Activated T-helper 1 cell treated with anti-CD3 and anti-CD28 coated beads, Interleukin-12 subunit alpha, Interleukin-12 subunit beta, Interleukin-2, Interleukin-4 antibody, amounts not matched to agents 30 ng/mL and 10 ng/mL and 1 ng/mL, durations not matched to agents 14 hours and 24 hours and 36 hours (primary cell): Measurements from ENCODE around the gene GIMAP1. TPM values are rescaled to one million over a fixed set of nuclear protein-coding genes. Genes with fewer than 3 reads are reported as not detected.
A peak's percentile ranks its signal among the peaks of the same experiment; 100 is the strongest.

Experiments used
- DNase-seq: peaks from one replicate; pipeline ENCODE4 v3.0.0; 2021; ENCODE audit warnings: low spot score
- H3K27ac Mint-ChIP-seq: one replicate; pipeline ENCODE4 v1.8.0; 2021; ENCODE audit warnings: mild to moderate bottlenecking, mixed read lengths
- H3K27me3 Mint-ChIP-seq: one replicate; pipeline ENCODE4 v1.8.0; 2022; ENCODE audit warnings: mild to moderate bottlenecking, moderate library complexity, mixed read lengths; ENCODE audit not compliant: insufficient read depth
- H3K36me3 Mint-ChIP-seq: one replicate; pipeline ENCODE4 v1.8.0; 2021; ENCODE audit warnings: low read depth, mixed read lengths
- H3K4me1 Mint-ChIP-seq: one replicate; pipeline ENCODE4 v1.8.0; 2021; ENCODE audit warnings: low read depth, mixed read lengths
- H3K4me3 Mint-ChIP-seq: one replicate; pipeline ENCODE4 v1.8.0; 2021; ENCODE audit warnings: mild to moderate bottlenecking, moderate library complexity, mixed read lengths
- H3K9me3 Mint-ChIP-seq: one replicate; pipeline ENCODE4 v1.8.0; 2021; ENCODE audit warnings: mixed read lengths
- intact Hi-C: fragments of 100-400 bp; cut with micrococcal nuclease; formaldehyde crosslinking; loops from one replicate; pipeline ENCODE4 v1.15.1; 2024
- total RNA-seq: library from RNA; stranded (reverse); gene quantifications from 2 replicates; pipeline ENCODE4 v1.2.3, GENCODE V29; 2022

The GIMAP1 gene
- total RNA-seq, 1 donor from 2014 or later = 4.6 TPM

DNA sequence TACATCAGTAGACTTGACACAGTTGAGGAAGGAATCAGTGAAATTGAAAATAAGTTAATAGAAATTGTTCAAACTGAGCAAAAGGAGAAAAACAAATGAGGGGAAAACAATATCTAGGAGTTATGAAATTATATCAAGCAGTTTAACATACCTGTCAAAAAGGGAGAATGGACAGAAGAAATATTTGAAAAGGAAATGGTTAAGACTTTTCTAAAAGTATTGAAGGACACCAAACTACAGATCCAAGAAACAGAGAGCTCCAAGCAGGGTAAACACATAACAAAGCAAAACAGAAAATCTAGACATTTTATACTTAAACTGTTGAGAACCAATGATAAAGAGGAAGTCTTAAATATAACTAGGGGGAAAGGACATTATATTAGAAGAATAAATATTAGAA is 12.2 kb downstream of the GIMAP1 start:
- intact Hi-C loops = no loop called here
- Mint-ChIP-seq H3K4me3 (no peak overlapping the region), H3K36me3 (peaks cover 50% of the 10 kb centered on the region)

DNA sequence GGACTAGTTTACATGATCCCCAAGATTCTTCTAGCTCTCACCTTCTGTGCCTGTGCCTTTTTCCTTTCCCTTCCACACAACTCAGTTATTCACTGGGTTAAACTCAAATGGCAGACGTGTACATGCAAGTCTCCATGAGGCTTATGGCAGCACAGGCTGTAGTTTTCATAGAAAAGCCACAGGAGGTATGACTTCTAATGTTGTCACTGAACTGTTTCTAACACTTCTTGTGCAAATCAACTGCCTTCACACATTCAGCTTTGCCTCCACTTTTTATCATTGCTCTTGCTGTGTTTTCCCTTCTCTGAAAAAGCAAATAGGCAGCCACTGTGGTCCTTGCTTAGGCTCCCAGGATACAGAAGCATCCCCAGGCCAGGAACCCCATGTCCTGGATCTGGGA is 15.5 kb downstream of the GIMAP1 start:
- Mint-ChIP-seq H3K27me3 (no peaks in the 10 kb centered on the region), H3K4me3 (peak overlapping the region; percentile 68), H3K27ac (peak overlapping the region; percentile 99), H3K36me3 (peaks cover 26% of the 10 kb centered on the region), H3K9me3 (peaks cover 25% of the 10 kb centered on the region), H3K4me1 (peaks cover 78% of the 10 kb centered on the region)
- DNase-seq = no peak
- intact Hi-C loops = loop anchor here (1.0 to 5.0 kb wide), 7 partner anchors 8 to 410 kb away; partner anchors contain the start of genes ACTR3C, GIMAP1, GIMAP2 and LRRC61

More for the DNA sequence above, 12.2 kb downstream of the GIMAP1 start:
- H3K9me3 Mint-ChIP-seq = peaks cover 44% of the 10 kb centered on the region
- no peak overlapping the region for H3K27ac Mint-ChIP-seq
- H3K27me3 Mint-ChIP-seq = no peaks in the 10 kb centered on the region
- H3K4me1 Mint-ChIP-seq = peaks cover 70% of the 10 kb centered on the region
- DNase-seq = no peak

DNA sequence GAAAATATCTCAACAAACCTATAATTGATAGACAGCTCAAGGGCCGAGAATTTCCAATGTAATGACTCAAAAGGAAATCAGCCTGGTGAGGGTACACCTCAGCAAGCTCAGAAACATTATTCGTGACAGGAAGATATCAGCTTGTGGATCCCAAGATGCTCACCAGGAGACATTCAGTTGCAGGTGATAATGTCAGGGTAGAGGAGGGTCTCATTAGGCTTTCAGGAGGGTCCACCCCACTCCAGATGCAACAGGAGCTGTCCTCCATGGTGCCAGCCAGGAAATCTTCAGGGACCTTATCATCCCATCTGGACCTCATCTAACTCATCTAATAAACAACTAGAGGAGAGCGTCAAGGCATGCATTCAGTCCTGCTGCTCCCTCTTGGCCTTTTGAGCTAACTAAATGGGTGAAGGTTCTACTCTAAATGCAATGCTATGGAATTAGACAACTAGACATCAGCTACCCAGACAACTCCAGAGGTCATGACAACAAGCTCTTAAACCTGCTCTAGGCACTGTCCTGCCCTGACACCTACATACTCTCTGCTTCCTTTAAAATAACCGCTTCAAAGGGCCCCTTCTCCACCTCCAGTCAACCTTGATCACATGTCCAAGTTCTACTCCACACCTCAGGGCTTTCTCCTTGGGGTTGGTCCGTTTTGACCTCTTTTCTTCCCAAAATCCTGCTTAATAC is 16.5 kb downstream of the GIMAP1 start:
- peak overlapping the region; percentile 99 for H3K27ac Mint-ChIP-seq
- peaks cover 15% of the 10 kb centered on the region for H3K9me3 Mint-ChIP-seq
- H3K27me3 Mint-ChIP-seq = no peaks in the 10 kb centered on the region
- no peak for DNase-seq
- intact Hi-C loops = loop anchor here (1.0 to 5.0 kb wide), 9 partner anchors 8 to 411 kb away; partner anchors contain the start of genes ACTR3C, GIMAP1, GIMAP2 and LRRC61
- peaks cover 16% of the 10 kb centered on the region for H3K36me3 Mint-ChIP-seq
- H3K4me1 Mint-ChIP-seq = peaks cover 84% of the 10 kb centered on the region
- H3K4me3 Mint-ChIP-seq = peak overlapping the region; percentile 74

DNA sequence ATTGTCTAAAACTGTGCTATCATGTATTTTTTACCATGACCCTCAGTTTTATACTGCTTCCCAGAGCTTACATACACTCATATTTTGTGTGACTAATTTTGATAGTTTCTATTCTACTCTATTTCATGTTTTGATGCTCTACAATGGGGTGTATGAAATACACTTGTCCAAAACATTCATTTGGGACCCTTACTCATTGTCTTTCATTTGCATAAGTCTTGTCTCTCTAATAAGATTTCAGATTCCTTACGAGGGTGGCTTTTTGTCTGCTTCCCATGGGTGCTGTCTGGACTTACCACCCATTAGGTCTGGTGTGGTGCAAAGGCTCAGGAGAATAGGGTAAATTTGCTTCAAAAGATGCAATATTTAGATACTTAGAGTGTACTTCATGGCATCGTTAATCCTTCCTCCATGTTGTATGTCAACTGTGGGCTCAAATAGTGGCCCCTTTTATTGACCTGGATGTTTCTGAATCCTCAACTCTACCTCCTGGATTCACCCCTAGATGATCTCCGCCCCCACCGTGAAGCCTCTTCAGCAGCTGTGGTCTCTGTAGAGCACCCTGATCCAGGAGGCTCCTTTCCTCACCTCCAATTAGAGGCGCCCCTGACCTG is 17.2 kb downstream of the GIMAP1 start:
- H3K27ac Mint-ChIP-seq = peak overlapping the region; percentile 99

DNA sequence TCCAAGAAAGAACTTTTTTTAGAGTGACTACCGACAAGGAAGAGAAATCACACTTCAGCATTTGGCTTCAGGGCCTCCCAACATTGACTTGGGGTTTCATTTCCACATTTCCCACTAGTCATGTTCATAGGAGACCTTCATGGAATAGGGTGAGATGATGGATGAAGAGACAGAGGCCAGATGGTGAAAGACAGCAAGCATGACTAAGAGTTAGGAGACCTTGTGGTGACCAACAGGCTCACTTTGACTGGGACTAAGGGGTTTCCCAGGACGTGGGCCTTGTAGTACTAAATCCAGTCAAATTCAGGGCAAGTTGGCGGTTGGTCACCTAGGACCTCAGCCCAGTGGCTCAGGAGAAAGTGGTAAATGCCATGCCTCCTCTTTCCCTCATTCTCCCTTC is 17.8 kb downstream of the GIMAP1 start:
- peaks cover 85% of the 10 kb centered on the region for H3K4me1 Mint-ChIP-seq
- no peak for DNase-seq
- intact Hi-C loops = loop anchor here (5.0 kb wide), 2 partner anchors 232 to 412 kb away; partner anchors contain the start of genes ACTR3C and LRRC61
- peaks cover 3% of the 10 kb centered on the region for H3K9me3 Mint-ChIP-seq
- peak overlapping the region; percentile 99 for H3K27ac Mint-ChIP-seq
- H3K36me3 Mint-ChIP-seq = peaks cover 17% of the 10 kb centered on the region
- no peaks in the 10 kb centered on the region for H3K27me3 Mint-ChIP-seq
- peak overlapping the region; percentile 97 for H3K4me3 Mint-ChIP-seq

More for the DNA sequence above, 17.2 kb downstream of the GIMAP1 start:
- H3K4me3 Mint-ChIP-seq = peak overlapping the region; percentile 74
- no peaks in the 10 kb centered on the region for H3K27me3 Mint-ChIP-seq
- peaks cover 8% of the 10 kb centered on the region for H3K9me3 Mint-ChIP-seq
- no peak for DNase-seq
- intact Hi-C loops = loop anchor here (1.0 to 5.0 kb wide), 7 partner anchors 8 to 411 kb away; partner anchors contain the start of genes ACTR3C, GIMAP2 and LRRC61
- peaks cover 86% of the 10 kb centered on the region for H3K4me1 Mint-ChIP-seq
- peaks cover 15% of the 10 kb centered on the region for H3K36me3 Mint-ChIP-seq

DNA sequence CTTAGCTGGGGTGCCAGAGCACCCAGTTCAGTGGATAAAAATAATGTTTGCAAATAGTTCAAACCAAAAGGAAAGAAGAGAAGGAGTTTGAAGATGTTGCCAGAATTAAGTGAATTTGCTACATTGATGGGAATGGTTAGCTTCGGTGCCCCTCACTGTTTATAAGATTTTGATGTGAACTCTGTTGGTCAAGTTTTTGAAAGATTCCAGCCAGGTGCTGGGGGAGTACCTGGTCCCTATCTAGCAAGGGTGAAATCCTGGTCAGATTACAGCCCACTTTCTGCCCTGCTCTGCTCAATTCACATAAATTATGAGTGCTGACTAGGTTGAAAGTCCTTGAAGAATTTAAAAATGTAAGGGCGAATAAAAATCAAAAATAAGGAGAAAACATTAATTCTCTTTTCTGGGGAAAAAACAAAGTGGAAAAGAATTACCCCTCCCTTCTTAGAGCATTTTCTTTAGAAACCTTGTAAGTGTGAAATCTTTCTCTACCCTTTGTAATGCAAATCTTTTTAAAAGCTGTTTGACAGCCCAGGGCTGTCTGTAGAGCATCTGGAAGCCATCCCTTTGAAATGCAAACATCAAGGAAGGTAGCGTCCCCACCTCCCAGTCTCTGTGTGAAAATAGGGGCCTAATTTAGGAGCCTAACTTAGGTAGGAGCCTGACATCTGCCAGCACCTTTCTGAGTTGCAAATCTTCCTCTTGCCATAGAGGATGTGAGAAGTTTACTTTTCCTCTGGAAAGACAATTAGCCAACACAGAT is 19.4 kb downstream of the GIMAP1 start:
- Mint-ChIP-seq H3K27ac (peak overlapping the region; percentile 99), H3K27me3 (no peaks in the 10 kb centered on the region), H3K36me3 (peaks cover 27% of the 10 kb centered on the region), H3K4me3 (peak overlapping the region; percentile 97), H3K9me3 (no peaks in the 10 kb centered on the region), H3K4me1 (peaks cover 85% of the 10 kb centered on the region)
- DNase-seq = no peak
- intact Hi-C loops = loop anchor here (2.0 kb wide), 1 partner anchor 167 kb away; no protein-coding TSS in a partner anchor

DNA sequence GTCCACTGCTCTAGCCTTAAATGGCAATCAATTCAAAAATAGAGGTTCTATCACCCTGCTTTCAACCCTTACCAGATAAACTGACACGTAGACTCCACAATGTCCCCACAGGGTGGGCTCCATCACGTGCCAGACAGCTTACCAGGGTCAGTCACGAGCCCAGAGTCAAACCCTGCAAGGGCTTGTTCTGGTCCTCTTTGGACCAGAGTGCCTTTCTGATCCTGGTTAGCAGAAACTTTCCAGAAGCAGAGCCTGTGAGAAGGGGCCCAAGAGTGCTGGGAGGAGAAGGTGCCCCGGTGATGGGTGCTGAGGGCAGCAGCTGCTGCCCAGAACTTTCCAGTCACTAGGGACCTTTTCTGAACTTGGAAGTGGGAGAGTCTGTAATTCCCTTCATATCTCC is 20.5 kb downstream of the GIMAP1 start:
- DNase-seq = no peak
- intact Hi-C loops = loop anchor here (1.0 to 2.0 kb wide), 2 partner anchors 168 to 222 kb away; no protein-coding TSS in a partner anchor
- Mint-ChIP-seq H3K36me3 (peaks cover 34% of the 10 kb centered on the region), H3K9me3 (no peaks in the 10 kb centered on the region), H3K4me3 (peak overlapping the region; percentile 97), H3K4me1 (peaks cover 88% of the 10 kb centered on the region), H3K27ac (peak overlapping the region; percentile 99), H3K27me3 (no peaks in the 10 kb centered on the region)

DNA sequence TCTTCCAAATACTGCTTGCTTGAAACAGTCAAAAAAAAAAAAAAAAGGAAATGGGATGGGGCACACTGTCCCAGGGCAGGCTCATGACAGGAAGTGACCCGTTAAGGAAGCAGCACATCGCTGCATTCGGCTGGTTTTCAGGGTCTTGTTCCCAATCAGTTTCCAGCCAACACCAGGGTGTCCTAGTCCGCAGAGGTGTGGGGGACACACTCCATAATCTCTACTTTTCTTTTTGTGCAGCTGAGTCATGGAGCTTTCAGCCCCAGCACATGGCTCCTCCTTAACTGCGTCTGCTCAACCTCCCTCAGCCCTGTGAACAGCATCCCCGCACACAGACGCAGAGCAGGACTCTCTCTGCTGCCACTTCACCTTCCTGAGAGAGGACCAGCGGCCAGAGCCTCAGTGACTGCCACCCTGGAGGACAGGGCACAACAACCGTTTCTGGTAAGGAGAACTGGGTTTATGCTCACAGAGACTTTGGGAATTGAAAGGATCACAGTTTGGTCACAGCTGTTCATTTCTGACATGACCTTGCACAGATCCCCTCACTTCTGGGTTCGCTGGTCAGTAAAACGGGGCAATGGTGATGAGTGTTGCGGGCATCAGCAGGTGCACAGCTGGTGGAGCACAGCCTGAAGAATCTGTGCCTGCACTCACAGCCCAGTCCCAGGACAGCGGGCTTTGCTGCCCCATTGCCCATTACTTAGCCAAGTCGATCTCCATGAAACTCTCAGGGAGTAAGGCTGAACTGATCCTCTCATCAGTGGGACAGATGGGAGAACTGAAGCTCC is 21.0 kb downstream of the GIMAP1 start, which contains the start of gene GIMAP5:
TSS of gene GIMAP5 (plus strand) at position 154 of the 791 bp plus-strand sequence. CDS start 3,467 bp downstream, outside the sequence.
- intact Hi-C loops = loop anchor here (1.0 to 2.0 kb wide), 5 partner anchors 17 to 289 kb away; partner anchors contain the start of gene GIMAP2
- no peaks in the 10 kb centered on the region for H3K27me3 Mint-ChIP-seq
- H3K27ac Mint-ChIP-seq = peak within 1 kb of the TSS; percentile 99
- H3K9me3 Mint-ChIP-seq = no peaks in the 10 kb centered on the region
- peaks cover 40% of the 10 kb centered on the region for H3K36me3 Mint-ChIP-seq
- DNase-seq = peak; percentile 51
- H3K4me1 Mint-ChIP-seq = peaks cover 88% of the 10 kb centered on the region
- peak within 1 kb of the TSS; percentile 97 for H3K4me3 Mint-ChIP-seq

DNA sequence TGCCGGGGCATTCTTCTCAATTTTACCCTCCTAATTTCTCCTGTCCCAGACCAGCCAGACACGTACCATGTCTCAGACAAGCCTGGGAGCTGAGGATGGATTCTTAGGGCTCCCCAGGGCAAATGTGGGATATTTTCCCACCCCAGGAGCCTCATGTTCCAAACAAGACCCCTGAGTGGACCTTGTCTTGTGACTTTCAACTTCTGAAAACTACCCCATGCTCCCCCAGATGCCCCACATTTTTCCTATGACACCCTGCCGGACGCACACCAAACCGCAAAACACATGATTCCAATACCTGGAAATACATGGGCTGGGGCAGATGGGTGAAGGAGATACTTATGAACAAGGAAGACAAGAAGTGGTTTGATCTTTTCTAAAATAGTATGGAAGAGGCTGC is 21.7 kb downstream of the GIMAP1 start:
- no peaks in the 10 kb centered on the region for H3K9me3 Mint-ChIP-seq
- peaks cover 46% of the 10 kb centered on the region for H3K36me3 Mint-ChIP-seq
- peak overlapping the region; percentile 99 for H3K27ac Mint-ChIP-seq
- H3K4me1 Mint-ChIP-seq = peaks cover 88% of the 10 kb centered on the region
- no peaks in the 10 kb centered on the region for H3K27me3 Mint-ChIP-seq
- peak; percentile 51 for DNase-seq
- H3K4me3 Mint-ChIP-seq = peak overlapping the region; percentile 97
- intact Hi-C loops = loop anchor here (1.0 kb wide), 3 partner anchors 16 to 290 kb away; partner anchors contain the start of gene GIMAP2

DNA sequence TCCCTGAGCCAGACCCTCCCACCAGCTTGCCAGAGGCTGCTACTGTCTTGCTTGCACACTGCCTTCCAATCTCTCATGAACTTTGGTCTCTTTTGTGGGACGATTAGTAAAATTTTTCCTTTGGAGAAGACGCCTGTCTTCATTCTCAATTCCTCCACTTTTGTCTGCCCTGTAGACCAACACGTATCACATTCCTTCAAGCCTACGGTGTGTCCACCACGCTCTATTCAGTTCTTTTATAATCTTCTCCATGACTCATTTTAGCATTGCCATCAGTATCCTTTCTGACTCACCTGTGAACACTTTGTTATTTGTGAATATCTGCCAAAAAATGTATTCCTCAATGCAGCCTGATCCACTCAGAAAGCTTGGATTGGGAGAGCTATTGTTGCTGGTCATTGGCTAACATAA is 22.2 kb downstream of the GIMAP1 start:
- Mint-ChIP-seq H3K4me3 (peak overlapping the region; percentile 97), H3K9me3 (no peaks in the 10 kb centered on the region), H3K27ac (peak overlapping the region; percentile 99), H3K27me3 (no peaks in the 10 kb centered on the region), H3K4me1 (peaks cover 88% of the 10 kb centered on the region), H3K36me3 (peaks cover 51% of the 10 kb centered on the region)
- DNase-seq = no peak
- intact Hi-C loops = loop anchor here (1.0 kb wide), 3 partner anchors 16 to 290 kb away; partner anchors contain the start of gene GIMAP2

DNA sequence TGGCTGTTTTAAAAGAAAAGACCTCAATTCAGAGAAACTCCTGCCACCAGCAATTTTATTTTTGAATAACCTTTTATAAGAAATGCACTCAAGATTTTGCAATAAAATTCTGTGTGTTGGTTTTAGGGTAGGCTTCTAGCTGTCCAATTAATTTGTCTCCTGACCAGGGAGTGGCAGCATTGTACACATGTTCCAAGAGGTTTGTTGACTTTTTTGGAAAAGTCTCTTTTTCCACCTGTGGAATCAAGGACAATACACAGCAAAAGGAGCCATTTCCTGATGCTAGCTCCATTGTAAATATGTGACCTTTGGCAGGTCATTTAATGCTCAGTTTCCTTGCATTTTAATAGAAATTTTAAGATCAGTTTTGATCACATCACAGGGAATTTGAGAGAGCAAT is 22.6 kb downstream of the GIMAP1 start:
- H3K27ac Mint-ChIP-seq = peak overlapping the region; percentile 99
- no peak for DNase-seq
- H3K4me1 Mint-ChIP-seq = peaks cover 88% of the 10 kb centered on the region
- intact Hi-C loops = no loop called here
- H3K9me3 Mint-ChIP-seq = no peaks in the 10 kb centered on the region
- H3K27me3 Mint-ChIP-seq = no peaks in the 10 kb centered on the region
- H3K36me3 Mint-ChIP-seq = peaks cover 54% of the 10 kb centered on the region
- peak overlapping the region; percentile 97 for H3K4me3 Mint-ChIP-seq
